Measurements from ENCODE around the gene MREG. TPM values are rescaled to one million over a fixed set of nuclear protein-coding genes. Genes with fewer than 3 reads are reported as not detected.

Gene MREG
- total RNA-seq, 1 donor from 2014 or later, result 5.7 TPM

- DNase-seq (ENCODE audit: low spot score), result no peak
These were observed 118.0 kb downstream of the MREG start for GRCh38 chr2:215895330-215895729.

Other genes starting within 250 kb of the MREG start
- gene PECR, start 68.3 kb upstream of the MREG start, total RNA-seq, result 32.4 TPM
- gene TMEM169, start 68.4 kb upstream of the MREG start, total RNA-seq, result 0.45 TPM
- 213 TPM for gene XRCC5, start 95.8 kb upstream of the MREG start, total RNA-seq